HG02938 (cell line): Measurements from ENCODE around the gene PRKCE.
A peak's percentile ranks its signal among the peaks of the same experiment; 100 is the strongest.

ENCODE experiments used
- ATAC-seq: cut with Tn5 transposase; IDR thresholded peaks from one replicate; pipeline ENCODE4 v1.9.1; 2021; ENCODE audit warnings: mild to moderate bottlenecking, moderate library complexity; ENCODE audit not compliant: unreplicated experiment

PRKCE gene

DNA sequence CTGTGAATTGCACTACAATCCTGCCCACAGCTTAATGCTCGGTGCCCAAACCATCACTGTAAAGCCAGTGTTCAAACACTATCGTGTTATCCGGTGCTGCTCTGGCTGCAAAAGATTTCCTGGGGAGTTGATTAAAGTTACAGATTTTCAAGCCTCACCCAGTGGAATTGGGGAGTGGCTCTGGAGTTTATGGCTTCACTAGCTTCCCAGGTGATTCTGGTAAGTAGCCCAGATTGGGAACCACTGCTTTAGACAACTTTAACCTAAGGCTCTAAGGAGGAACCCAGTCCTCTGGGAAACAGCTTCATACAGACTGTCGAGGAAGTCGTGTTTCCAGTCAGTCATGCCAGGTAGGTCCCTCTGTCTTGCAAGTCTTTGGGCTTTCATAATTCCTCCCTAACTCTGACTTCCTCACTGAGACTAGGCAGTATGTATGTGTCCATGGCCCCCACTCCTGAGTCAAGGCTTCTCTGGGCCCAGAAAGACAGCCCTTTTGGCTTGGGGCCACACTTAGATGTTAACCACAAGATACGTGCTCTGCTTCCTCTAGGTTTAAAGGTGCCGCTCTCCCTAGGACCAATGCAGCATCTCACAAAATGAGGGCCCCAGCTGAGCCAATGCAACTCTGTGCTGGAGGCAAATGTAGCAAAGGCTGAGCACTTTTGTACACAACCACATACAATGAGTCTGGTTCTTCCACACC, 299.7 kb downstream of the PRKCE start:
- ATAC-seq = no peak

DNA sequence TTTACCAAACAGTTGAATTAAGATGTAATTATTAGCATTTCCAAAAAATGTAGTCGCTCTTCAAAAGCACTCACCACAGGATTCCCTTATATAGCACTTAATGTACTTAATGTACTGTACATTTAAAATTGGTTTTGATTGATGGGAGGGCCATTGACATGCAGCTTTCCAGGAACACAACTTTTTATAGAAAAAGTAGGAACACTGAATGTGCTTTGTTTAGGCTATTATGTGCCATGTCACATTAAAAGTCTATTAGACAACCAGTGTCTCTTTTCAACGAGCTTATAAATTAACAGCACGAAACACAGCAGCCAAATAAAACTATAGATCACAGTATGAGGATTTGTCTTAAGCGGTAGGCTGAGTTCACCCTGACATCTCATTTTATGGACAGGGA, 301.1 kb downstream of the PRKCE start:
- no peak for ATAC-seq

DNA sequence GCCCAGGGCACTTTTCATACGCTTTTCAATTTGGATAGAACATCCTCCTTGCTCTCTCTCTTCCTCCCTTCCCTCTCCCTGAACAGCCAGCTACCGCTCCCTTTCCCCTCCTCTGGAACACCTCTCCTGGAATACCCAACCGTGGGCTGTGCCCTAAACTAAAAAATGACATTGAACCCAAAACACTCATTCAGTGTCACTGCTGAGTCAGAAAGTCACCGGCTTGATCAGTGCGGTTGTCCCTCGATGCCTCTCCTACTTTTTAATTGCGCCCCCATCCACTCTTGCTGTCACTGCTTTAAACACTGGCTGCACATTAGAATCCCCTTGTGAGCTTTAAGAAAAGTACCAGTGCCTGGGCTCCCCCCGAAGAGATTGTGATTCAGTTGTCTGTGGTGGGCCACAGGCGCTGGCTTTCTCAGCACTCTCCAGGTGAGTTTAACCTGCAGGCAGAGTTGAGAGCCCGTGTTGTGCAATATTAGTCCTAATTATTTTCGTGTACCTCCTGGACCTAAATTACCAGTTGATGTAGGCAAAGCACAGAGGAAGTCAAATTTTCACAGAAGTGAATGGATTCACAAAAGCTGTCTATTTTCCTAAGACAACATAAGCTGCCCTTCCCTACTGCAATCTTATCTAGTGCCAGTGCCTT, 302.0 kb downstream of the PRKCE start:
- ATAC-seq = no peak

DNA sequence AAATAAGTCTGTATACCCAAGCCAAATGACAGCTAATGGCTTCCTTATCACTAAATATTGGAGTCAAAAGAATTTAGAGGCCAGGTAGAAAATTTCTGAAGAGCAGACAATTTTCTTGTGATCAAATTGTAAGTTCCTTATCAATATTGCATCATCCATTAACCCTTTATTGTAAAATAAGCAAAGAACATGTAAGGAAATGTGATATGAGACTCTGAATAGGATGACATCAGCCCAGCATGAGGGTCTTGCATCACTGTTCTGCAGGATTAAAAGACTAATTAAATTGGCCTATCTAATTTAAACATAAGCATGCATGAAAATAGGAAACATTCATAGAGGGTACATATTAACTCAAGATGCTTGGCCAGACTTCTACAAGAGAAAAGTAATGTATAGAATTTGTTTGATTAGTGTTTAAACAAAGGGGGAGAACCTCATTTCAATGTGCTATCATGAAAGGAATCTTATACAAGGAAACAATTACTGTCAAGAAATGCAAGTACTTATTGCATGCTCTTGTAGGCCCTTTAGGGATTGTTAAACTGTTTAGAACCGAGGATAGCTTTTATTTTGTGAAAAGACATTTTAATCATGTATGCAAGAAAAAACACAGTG, 302.9 kb downstream of the PRKCE start:
- no peak for ATAC-seq

DNA sequence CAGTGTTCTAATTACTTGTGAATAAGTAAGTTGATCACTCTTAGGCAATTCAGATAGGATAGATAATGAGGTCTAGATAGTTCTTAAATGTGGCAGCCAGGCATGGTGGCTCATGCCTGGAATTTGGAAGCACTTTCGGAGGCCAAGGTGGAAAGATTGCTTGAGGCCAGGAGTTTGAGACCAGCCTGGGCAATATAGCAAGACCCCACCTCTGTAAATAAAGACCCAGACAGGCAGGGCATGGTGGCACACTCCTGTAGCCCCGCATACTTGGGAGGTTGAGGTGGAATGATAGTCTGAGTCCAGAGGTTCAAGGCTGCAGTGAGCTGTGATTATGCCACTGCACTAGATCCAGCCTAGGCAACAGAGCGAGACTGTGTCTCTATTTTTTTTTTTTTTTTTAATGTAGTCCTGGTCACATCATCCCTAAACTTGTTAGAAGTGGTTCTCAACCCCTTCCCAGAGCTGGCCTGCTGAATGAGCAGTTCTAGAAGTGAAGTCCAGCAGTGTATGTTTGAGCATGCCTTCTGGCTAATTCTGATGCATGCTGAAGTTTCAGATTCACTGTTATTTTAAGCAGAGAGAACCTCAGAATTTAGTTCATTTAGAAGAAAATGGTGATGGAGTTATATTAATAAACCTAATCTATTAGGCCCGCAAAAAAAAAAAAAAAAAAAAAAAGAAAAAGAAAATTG, 306.2 kb downstream of the PRKCE start:
- ATAC-seq = no peak

DNA sequence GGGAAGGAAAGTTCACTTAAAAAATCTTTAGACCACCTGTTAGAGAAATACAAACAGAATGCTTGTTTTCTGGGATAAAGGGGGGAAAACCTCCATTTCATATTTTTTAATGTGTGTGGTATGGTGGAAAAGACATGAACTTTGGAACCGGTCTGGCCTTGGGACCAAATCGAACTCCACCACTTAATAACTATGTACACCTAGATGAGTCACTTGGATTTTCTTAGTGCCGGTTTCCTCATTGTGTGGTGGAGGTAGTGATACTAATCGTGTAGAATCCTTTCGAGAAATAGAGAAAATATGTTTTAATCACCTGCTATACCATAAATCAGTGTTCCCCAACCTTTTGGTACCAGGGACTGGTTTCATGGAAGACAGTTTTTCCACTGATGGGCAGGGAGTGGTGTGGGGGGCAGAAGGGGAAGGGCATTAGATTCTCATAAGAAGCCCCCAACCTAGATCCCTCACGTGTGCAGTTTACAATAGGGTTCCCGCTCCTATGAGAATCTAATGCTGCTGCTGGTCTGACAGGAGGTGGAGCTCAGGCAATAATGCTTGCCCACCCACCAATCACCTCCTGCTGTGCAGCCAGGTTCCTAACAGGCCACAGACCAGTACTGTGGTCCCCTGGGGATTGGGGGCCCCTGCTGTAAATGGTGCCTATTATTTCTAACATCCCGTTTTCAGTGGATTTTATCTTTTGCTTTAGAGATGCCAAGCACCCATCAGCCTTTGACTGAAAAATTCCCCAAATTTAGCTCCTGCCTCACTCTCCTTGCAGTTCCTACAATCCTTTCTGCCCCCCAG, 308.8 kb downstream of the PRKCE start:
- ATAC-seq = no peak

DNA sequence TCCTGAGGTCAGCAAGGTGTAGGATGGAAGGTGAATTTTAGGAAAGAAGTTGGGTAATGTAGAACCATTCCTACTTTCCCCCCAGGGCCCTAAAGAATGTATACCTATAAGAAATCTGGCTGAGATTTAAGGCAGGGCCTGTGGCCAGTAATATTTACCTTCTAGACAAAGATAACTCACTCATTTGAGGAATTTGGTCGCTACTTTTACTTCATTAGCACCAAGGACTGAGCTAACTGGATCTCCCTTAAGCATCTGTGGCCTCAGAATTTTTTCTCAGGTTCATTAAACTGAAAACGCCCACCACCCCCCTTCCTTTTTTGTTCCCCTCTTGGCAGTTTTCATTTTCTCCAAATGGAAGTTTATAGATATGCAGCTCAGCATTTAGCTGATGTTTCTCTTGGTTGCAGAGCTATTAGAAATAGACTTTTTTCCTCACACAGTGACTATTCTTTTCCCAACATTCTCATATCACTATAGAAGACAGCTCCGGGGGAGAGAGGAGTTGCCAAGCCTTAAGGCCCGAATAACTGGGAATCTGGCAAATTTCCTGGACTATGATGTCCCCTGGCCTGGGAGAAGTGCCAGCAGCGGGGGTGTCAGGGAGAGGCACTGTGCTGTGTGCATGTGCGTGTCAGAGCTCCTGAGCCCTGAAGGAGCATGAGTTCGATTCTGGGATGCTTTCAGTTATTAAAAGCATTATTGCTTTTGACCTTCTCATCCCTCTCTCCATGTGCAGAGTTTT, 310.9 kb downstream of the PRKCE start:
- ATAC-seq = no peak

DNA sequence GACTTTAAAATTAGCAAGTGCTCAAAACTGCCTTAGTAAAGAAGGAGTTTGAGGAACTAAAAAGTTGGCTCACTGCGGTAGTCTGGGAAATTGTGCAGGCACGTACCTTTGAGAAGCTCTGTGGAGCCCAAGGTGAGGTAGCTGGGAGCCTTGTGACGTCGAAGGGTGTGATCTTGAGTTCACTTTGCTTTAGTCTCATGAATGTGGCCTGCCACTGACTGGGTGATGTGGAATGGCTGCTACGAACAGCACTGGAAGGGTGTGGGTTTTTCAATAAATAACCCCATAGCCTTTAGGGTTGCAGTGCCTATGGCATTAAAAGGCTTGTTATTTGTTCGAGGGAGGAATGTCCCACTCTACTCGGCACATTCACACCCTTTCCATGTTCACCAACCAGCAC, 312.3 kb downstream of the PRKCE start:
- no peak for ATAC-seq

DNA sequence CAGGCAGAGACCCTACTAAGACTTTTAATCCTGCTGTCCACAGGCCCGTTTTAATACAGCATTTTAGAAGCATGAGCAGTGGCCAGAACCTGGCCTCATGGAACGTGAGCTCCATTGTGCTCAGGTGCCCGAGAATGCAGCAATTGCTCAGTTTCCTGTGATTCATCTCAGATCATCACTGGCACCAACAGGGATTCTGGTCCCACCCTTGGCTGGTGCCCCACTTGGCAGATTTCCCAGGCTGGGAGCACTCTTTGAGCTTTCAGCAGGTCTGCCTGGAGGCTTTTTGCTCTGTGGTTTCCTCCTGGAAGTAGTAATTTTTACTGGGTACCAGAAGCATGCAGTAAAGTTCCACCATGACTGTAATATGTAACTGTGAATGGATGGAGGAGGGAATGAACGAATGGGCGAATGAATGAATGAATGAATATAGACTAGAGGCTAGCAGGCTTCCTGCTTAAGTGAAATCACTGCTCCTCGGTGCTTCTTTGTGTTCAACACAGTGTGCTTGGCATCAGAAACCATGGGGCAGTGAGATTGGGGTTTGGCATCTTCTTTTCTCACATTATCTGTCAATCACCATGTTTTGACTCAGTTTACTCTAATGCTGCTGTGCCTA, 312.9 kb downstream of the PRKCE start:
- ATAC-seq = no peak

DNA sequence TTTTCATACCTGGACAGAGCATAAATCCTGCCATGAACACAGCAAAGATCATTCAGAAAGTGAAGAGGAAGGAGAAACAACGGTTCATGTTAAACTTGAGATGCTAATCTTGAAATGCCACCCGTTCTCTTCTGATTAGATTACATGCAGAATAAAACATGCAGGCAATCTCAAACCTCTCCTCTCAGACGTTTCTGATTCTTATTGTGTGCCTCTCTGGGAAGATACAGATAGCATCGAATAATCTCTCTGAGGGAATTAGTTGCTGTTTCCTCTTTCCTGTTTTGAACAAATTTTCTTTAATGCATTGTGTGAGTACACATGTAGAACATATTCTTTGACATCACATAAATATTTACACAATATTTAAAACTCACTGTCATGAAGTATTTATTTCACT, 313.4 kb downstream of the PRKCE start:
- ATAC-seq = no peak

DNA sequence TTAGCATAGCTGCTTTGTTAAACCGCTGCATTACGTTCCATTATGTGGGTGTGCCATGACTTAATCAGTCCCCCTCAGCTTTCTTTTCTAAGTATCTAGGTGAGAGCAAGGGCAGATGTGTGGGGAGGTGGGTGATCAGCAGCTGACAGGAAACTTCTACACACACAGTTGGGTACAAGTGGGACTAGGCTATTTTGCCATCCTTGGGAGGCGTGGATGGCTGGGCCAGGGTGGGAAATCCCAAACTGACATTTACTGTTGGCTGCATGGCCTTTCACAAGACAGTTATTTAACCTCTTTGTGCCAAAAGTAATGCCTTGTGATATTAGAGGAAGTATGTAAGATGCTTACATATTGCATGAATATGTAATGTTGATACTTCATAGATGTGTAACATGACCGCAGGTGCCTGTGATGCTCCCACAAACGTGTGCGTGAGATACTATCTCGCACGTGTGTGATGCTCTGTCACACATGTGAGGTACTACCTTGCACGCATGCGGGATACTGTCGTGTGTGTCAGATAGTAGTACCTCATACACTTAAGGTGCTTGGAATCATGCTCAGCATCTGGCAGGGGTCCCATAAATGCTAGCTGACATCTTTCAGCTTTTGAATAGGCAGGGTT, 314.5 kb downstream of the PRKCE start:
- no peak for ATAC-seq

DNA sequence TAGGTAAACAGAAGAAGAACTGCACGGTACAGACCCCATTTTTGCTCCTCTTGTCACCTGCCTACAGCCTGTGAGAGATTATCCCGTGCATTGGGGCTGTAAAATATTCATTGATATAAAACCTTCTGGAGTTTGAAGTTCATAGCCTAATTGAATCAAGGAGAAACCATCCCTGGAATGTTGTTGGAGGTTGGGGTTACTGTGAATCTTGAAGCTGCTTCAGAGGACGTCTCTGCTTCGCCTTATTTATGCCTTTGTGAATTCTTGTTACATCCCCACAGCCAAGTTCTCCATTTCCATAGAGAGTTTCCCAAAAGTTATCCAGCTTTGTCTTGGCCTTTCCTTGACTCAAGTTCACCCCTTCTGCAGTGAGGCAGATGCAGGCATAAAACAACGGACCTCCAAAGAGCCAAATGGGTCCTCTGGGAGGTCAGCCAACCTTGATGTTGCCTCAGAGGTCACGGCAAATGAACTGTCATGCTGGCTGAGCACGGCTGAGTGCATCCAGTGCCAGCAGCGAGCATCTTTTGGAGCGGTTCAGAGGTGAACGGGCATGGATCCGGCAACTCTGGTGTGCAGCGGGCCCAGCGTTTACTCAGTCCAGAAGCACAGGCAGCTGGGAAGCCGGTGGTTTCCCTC, 317.6 kb downstream of the PRKCE start:
- no peak for ATAC-seq

DNA sequence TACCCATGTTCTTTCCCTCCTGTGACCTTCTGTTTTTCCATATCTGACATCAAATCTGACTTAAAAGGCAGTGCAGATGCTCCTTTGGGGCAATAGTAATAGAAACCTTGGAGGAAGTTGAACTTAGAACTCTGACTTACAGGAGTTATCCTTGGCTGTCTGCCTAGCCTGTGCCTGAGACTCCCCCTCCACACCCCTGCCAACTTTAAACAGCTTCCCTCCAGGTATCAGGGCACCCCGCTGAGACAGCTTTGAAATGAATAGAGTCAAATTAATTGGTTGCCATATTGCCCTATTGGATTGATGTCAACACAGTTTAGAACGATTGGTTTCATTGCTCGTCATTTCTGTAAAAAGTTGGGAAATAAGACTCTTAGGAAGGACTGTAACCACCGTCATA, 322.0 kb downstream of the PRKCE start:
- no peak for ATAC-seq

DNA sequence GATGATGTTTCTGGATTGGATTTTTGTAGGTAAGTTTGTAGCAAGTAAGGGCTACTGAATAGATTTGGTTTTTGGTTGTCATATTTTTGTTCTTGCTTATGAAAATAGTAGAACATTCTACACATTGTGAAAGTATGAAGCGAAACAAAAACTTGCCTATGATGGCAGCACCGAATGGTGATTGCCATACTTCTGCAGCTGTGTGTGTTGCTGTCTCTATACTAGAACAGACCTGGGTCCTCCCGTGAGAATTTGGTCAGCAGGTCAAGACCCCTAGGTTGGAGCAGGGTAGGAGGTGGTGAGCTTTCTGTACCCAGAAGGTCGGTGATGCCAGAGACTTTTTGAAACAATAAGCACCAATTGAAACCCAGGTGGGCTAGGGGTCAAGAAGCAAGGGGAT, 322.6 kb downstream of the PRKCE start:
- ATAC-seq = peak; percentile 90

DNA sequence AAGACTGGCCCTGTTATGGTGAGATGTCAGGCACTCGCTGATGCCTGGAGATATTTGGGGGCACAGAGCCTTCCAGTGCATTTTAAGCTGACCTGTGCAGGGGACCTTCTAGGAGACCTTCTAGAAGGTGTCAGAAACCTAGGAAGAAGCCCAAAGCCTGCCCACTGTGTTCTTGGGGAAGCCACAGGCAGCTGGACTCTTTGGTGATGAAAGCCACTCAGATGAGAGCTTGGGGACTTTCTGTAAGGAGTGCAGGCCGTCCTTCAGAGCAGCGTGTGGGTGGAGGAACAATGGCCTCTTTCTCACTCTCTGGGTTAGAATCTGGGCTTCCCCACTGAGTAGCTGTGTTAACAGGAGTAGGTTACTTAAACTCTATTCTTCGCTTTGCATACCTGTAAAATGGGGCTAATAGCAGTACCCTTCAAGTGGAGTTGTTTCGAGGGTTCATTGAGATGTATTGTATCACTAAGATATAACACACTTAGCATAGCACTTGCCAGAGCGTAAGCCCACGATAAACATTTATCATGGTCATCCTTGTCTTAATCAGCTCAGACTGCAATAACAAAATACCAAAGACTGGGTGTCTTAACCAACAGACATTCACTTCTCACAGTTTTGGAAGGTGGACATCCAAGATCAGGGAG, 323.4 kb downstream of the PRKCE start:
- ATAC-seq = no peak

DNA sequence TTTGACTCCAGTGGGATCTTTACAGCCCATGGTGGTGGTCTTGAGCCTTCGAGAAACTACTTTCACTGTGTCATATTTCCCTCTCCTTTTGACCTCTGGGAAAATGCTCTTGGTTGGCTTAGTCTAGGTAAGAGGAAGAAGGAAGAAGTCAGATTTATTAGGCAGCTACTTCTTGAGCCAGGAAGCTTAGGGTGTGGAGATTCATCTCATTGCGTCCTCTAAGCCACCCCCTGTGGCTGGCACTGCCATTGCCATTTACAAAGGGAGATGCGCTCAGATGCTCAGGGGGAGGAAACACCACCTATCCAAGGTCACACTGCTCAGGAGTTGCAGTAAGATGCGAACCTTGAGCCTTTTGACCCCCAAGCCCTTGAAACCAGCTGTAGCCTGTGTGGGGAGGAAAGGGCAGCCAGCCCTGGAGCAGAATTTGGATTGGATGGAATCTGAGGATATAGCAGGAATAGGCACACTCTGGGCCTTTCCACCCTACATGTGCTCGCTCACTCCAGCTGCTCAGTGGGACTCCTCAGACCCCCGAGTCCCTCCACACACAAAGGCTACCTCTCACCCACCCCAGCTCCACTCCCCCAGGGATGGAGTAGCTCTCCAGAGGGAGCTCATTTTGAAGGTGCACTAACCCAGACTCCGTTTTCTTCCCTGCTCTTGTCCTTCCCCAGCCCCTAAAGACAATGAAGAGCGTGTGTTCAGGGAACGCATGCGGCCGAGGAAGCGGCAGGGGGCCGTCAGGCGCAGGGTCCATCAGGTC, 324.5 kb downstream of the PRKCE start:
- no peak for ATAC-seq

DNA sequence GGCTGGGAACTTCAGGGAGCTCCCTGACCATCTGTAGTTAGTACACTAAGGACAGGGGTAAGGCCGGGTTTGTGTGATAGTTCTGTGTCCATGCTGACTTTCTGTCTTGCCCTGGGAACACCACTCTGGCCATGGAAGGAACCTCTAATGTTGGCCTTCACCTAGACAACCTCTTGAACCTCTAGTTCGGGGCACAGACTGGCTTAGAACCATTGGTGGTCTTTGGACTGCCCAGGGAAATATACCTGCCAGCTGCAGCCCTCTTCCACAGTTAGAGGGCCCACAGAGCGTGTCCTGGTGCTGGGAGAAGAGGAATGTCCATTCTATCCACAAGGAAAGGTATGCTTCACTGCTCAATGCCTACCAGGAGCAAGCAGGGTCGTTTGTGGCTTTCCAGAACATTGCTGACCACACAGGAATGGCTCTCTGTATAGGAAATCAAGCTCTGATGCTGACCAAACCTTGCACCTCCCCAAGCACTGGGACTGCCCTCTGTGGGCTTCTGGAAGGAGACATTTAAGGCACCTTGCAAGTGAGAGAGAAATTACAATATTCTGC, 326.9 kb downstream of the PRKCE start:
- no peak for ATAC-seq
